OCI-LY3 (cell line): Measurements from ENCODE around the gene EPDR1.

ENCODE experiments used
- H2AFZ ChIP-seq: fragments of 200-600, 300-600 bp; shearing (Covaris generic); 2 replicates; pipeline ENCODE4 v1.6.0; 2014; ENCODE audit warnings: antibody characterized with exemption, low read depth, low read length
- H3K27ac ChIP-seq: fragments of 200-600, 300-600 bp; sonication (generic); 2 replicates; pipeline ENCODE4 v1.5.1; 2014; ENCODE audit warnings: mild to moderate bottlenecking, low read length, moderate library complexity, mixed read lengths
- H3K27me3 ChIP-seq: fragments of 200-600, 300-600 bp; sonication (generic); 2 replicates; pipeline ENCODE4 v1.6.1; 2014; ENCODE audit warnings: low read depth, low read length, mixed read lengths
- H3K36me3 ChIP-seq: fragments of 200-600, 300-600 bp; sonication (generic); replicated peaks from 2 replicates; pipeline ENCODE3; 2014; ENCODE audit warnings: low read depth, low read length, mixed read lengths
- H3K4me1 ChIP-seq: fragments of 300-600, 200-600 bp; sonication (generic); 2 replicates; pipeline ENCODE4 v1.6.1; 2014; ENCODE audit warnings: low read length, mixed read lengths
- H3K4me2 ChIP-seq: fragments of 200-600, 300-600 bp; sonication (generic); 2 replicates; pipeline ENCODE4 v1.6.1; 2014; ENCODE audit warnings: low read length, mixed read lengths
- H3K4me3 ChIP-seq: fragments of 300-600, 200-600 bp; sonication (generic); 2 replicates; pipeline ENCODE4 v1.5.1; 2014; ENCODE audit warnings: antibody characterized with exemption, mild to moderate bottlenecking, low read length, moderate library complexity
- H3K79me2 ChIP-seq: fragments of 300-600, 200-600 bp; shearing (Covaris generic); 2 replicates; pipeline ENCODE4 v1.6.1; 2014; ENCODE audit warnings: mild to moderate bottlenecking, low read length, mixed read lengths
- H3K9ac ChIP-seq: fragments of 300-600, 200-600 bp; shearing (Covaris generic); 2 replicates; pipeline ENCODE4 v1.6.0; 2014; ENCODE audit warnings: mild to moderate bottlenecking, low read length, moderate library complexity
- H3K9me3 ChIP-seq: fragments of 200-600, 300-600 bp; shearing (Covaris generic); 2 replicates; pipeline ENCODE4 v1.6.1; 2014; ENCODE audit warnings: low read length, mixed read lengths; ENCODE audit not compliant: insufficient read depth
- H4K20me1 ChIP-seq: fragments of 200-600, 300-600 bp; sonication (generic); 2 replicates; pipeline ENCODE4 v1.6.1; 2016; ENCODE audit warnings: low read length, mixed read lengths; ENCODE audit not compliant: insufficient read depth
- EZH2phosphoT487 ChIP-seq: fragments of 200-600 bp; shearing (Covaris generic); IDR thresholded peaks from 2 replicates; pipeline ENCODE4 v1.6.1; 2018; ENCODE audit warnings: antibody characterized with exemption, mixed run types, low read depth
- TF ChIP-seq, protein P1 (sequence below): fragments of 200-600, 300-600 bp; sonication (generic); IDR thresholded peaks from 2 replicates; pipeline ENCODE4 v1.5.1; 2014; ENCODE audit warnings: antibody characterized with exemption, low read length, low read depth

Gene EPDR1

DNA sequence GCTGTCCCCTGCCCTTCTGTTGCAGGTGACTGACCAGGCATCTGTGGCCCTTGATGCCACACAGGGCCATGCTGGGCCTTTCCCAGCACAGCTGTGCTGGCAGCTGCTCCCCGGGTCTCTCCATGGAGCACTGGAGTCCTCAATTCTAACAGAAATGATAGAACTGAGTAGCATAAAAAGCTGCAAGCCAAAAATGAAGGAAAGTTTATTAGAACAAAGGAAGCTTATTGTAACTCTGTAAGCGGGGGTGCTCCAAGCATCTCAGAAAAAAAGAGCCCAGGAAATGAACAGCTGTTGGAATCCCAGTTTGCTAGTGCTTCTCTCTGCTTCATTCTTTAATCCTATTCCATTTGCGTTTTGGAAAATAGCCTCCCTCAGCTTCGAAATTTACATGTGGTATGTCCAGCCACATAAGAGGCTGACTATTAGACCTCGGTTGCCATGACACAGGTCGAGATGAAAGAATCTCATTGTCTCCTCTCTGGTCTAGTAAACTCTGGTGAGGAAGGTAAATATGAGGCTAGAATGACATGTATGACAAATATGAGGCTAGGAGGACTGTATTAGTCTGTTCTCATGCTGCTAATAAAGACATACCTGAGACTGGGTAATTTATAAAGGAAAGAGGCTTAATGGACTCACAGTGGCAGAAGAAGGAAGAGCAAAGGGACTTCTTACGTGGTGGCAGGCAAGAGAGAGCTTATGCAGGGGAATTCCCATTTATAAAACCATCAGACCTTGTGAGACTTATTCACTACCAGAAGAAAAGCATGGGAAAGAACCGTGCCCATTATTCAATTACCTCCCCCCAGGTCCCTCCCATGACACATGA, 23.7 kb downstream of the EPDR1 start:
- no peaks in the 10 kb centered on the region for H3K79me2 ChIP-seq
- TF ChIP-seq EZH2phosphoT487: no peak
- TF ChIP-seq, protein P1, sequence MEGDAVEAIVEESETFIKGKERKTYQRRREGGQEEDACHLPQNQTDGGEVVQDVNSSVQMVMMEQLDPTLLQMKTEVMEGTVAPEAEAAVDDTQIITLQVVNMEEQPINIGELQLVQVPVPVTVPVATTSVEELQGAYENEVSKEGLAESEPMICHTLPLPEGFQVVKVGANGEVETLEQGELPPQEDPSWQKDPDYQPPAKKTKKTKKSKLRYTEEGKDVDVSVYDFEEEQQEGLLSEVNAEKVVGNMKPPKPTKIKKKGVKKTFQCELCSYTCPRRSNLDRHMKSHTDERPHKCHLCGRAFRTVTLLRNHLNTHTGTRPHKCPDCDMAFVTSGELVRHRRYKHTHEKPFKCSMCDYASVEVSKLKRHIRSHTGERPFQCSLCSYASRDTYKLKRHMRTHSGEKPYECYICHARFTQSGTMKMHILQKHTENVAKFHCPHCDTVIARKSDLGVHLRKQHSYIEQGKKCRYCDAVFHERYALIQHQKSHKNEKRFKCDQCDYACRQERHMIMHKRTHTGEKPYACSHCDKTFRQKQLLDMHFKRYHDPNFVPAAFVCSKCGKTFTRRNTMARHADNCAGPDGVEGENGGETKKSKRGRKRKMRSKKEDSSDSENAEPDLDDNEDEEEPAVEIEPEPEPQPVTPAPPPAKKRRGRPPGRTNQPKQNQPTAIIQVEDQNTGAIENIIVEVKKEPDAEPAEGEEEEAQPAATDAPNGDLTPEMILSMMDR: no peak
- H3K9me3 ChIP-seq: no peaks in the 10 kb centered on the region
- peaks cover 13% of the 10 kb centered on the region for H3K4me1 ChIP-seq
- no peak overlapping the region for H3K9ac ChIP-seq
- H4K20me1 ChIP-seq: no peaks in the 10 kb centered on the region
- H2AFZ ChIP-seq: no peak overlapping the region; the same call in 1 of the 2 replicates
- H3K27ac ChIP-seq: no peak overlapping the region
- peak overlapping the region; percentile 25; the same call in 1 of the 2 replicates for H3K4me3 ChIP-seq
- H3K4me2 ChIP-seq: peak overlapping the region; percentile 51; the same call in 1 of the 2 replicates
- peaks cover 3% of the 10 kb centered on the region; the same call in 1 of the 2 replicates for H3K27me3 ChIP-seq
- H3K36me3 ChIP-seq: no peaks in the 10 kb centered on the region

DNA sequence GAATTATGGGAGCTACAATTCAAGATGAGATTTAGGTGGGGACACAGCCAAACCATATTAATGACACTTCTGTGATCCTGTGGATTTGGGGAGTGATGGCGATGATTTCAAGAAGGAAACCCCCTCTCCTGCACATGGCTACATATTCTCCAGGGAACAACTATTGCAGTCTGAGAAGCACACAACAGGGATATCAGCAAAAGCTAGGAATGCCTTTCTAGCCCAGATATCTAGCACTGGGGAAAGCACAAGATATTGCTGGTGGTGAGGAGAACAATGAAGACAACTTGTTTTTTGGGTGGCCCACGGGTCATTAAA, 24.3 kb downstream of the EPDR1 start:
- no peak overlapping the region for H2AFZ ChIP-seq
- H3K36me3 ChIP-seq: no peaks in the 10 kb centered on the region
- peak overlapping the region; percentile 51; the same call in 1 of the 2 replicates for H3K4me2 ChIP-seq
- no peaks in the 10 kb centered on the region for H3K27me3 ChIP-seq
- H3K27ac ChIP-seq: no peak overlapping the region
- H3K4me1 ChIP-seq: peaks cover 13% of the 10 kb centered on the region
- H3K9me3 ChIP-seq: no peaks in the 10 kb centered on the region
- peak overlapping the region; percentile 13; the same call in 1 of the 2 replicates for H3K4me3 ChIP-seq
- TF ChIP-seq, protein P1: no peak
- no peak for TF ChIP-seq EZH2phosphoT487
- H3K9ac ChIP-seq: no peak overlapping the region
- H4K20me1 ChIP-seq: no peaks in the 10 kb centered on the region
- no peaks in the 10 kb centered on the region for H3K79me2 ChIP-seq

DNA sequence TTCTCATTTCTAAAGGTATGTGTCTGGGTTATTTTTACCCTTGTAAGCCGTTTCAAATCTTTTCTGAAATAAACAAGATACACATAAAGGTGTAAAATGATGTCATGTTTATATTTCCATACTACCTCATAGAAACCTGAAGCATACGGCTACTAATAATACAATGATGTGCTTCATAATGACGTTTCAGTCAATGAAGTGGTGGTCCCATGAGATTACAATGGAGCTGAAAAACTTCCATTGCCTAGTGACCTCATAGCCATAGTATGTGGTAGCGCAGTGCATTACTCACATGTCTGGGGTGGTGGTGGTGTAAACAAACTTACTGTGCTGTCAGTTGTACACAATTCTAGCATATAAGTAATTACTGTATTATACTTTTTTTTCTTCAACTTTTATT, 24.9 kb downstream of the EPDR1 start:
- Histone ChIP-seq H3K4me1 (peaks cover 13% of the 10 kb centered on the region), H4K20me1 (no peaks in the 10 kb centered on the region), H3K27me3 (no peaks in the 10 kb centered on the region), H2AFZ (no peak overlapping the region), H3K27ac (no peak overlapping the region), H3K4me2 (no peak overlapping the region), H3K9ac (no peak overlapping the region), H3K79me2 (no peaks in the 10 kb centered on the region), H3K36me3 (no peaks in the 10 kb centered on the region), H3K4me3 (no peak overlapping the region), H3K9me3 (no peaks in the 10 kb centered on the region)
- TF ChIP-seq, protein P1: no peak
- TF ChIP-seq EZH2phosphoT487: no peak

DNA sequence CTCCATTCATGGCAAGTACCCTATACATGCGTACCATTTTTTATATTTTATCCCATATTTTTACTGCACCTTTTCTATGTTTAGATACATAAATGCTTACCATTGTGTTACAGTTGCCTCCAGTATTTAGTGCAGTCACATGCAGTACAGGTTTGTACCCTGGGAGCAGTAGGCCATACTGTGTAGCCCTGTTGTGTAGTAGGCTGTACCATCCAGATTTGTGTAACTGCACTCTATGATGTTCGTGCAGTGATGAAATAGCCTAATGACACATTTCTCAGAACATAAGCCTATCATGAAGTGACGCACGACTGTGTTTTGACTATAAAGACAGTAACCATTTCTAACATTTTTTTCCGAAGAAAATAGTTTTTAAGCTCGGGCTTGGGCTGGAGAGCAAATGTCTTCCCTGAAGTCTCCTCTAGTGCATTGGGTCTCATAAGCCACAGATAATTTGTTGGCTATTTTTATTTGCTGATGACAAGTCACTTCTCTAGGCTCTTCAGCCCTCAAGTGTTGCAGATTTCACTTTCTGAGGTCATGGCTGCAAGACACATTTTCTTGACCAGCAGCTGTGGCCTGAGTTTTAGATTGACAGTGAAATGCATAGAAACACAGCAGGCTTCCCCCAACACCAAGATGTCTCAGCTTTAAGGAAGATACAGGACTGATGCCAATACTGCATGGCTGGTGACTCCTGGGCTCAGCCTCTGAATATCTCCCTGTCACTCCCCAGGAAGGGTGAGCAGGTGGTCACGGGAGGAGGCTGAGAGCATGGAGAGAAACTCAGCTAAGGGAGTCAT, 26.9 kb downstream of the EPDR1 start:
- Histone ChIP-seq H3K4me3 (no peak overlapping the region), H4K20me1 (no peaks in the 10 kb centered on the region), H3K27me3 (no peaks in the 10 kb centered on the region), H3K27ac (no peak overlapping the region), H3K4me2 (no peak overlapping the region), H3K9me3 (no peaks in the 10 kb centered on the region), H3K4me1 (peaks cover 13% of the 10 kb centered on the region), H3K79me2 (no peaks in the 10 kb centered on the region), H2AFZ (no peak overlapping the region), H3K9ac (no peak overlapping the region), H3K36me3 (no peaks in the 10 kb centered on the region)
- TF ChIP-seq EZH2phosphoT487: no peak
- TF ChIP-seq, protein P1: no peak
